K562 (cell line): Measurements from ENCODE around the gene NKG7. TPM values are rescaled to one million over a fixed set of nuclear protein-coding genes. Genes with fewer than 3 reads are reported as not detected.

Source experiments
- ARID1B ChIP-seq: fragments of 450-650 bp; IDR thresholded peaks from 2 replicates; pipeline ENCODE4 v1.6.1; 2016; ENCODE audit warnings: antibody characterized with exemption, mild to moderate bottlenecking, inconsistent platforms
- BCOR ChIP-seq: fragments of 450-650 bp; IDR thresholded peaks from 2 replicates; pipeline ENCODE4 v1.6.1; 2016
- BHLHE40 ChIP-seq: IDR thresholded peaks from 2 replicates; pipeline ENCODE4 v1.6.1; 2011; ENCODE audit warnings: low read length, improper control_type of control experiment
- BRCA1 ChIP-seq, 2 experiments: fragments of 450-650 bp in 1 of 2; sonication (generic) in 1 of 2; formaldehyde crosslinking in 1 of 2; IDR thresholded peaks; 2 replicates each; pipeline versions ENCODE4 v1.5.0 to v1.6.1; 2017 to 2020; ENCODE audit warnings: mild to moderate bottlenecking in 1 of 2, missing genetic modification reagents in 1 of 2
- CEBPB ChIP-seq: fragments of 450-650 bp; IDR thresholded peaks from 2 replicates; pipeline ENCODE4 v1.6.1; 2016; ENCODE audit warnings: missing genetic modification characterization, missing compliant biosample characterization
- CXXC5 ChIP-seq: fragments of 250-450 bp; sonication (Bioruptor Pico); IDR thresholded peaks from 2 replicates; pipeline ENCODE4 v1.8.0; 2022; ENCODE audit warnings: inconsistent platforms, mild to moderate bottlenecking, moderate library complexity
- DMBX1 ChIP-seq: fragments of 250-450 bp; sonication (Bioruptor Pico); IDR thresholded peaks from 2 replicates; pipeline ENCODE4 v1.8.0; 2022; ENCODE audit warnings: inconsistent platforms, mild to moderate bottlenecking, moderate library complexity, borderline replicate concordance
- ERF ChIP-seq: fragments of 450-650 bp; formaldehyde crosslinking; IDR thresholded peaks from 2 replicates; pipeline ENCODE4 v1.4.0; 2020; ENCODE audit warnings: mild to moderate bottlenecking, mixed read lengths
- GATA2 ChIP-seq: sonication (generic); formaldehyde crosslinking; IDR thresholded peaks from 2 replicates; pipeline ENCODE4 v1.4.0; 2020; ENCODE audit warnings: mild to moderate bottlenecking, missing genetic modification reagents
- GATAD2A ChIP-seq: fragments of 450-650 bp; IDR thresholded peaks from 2 replicates; pipeline ENCODE4 v1.6.1; 2017
- HOXB6 ChIP-seq: fragments of 250-450 bp; sonication (Bioruptor Pico); IDR thresholded peaks from 2 replicates; pipeline ENCODE4 v1.5.1; 2022; ENCODE audit warnings: mild to moderate bottlenecking, borderline replicate concordance
- NFATC3 ChIP-seq: fragments of 450-650 bp; IDR thresholded peaks from 2 replicates; pipeline ENCODE4 v1.6.1; 2017; ENCODE audit warnings: mild to moderate bottlenecking
- POLR2B ChIP-seq: fragments of 450-650 bp; IDR thresholded peaks from 2 replicates; pipeline ENCODE4 v1.6.1; 2018; ENCODE audit warnings: low read depth; ENCODE audit not compliant: partially characterized antibody
- RBM39 ChIP-seq: fragments of 200-400 bp; formaldehyde crosslinking; optimal IDR thresholded peaks from 2 replicates; pipeline ENCODE3; 2018; ENCODE audit warnings: low read depth, low read length
- SMAD1 ChIP-seq: fragments of 150-350 bp; IDR thresholded peaks from 2 replicates; pipeline ENCODE4 v1.6.1; 2014; ENCODE audit warnings: low read length, low read depth; ENCODE audit not compliant: partially characterized antibody
- SMARCA5 ChIP-seq: fragments of 450-650 bp; IDR thresholded peaks from 2 replicates; pipeline ENCODE4 v1.6.1; 2016
- ZNF133 ChIP-seq: fragments of 250-450 bp; sonication (Bioruptor Pico); IDR thresholded peaks from 2 replicates; pipeline ENCODE4 v1.4.0; 2020; ENCODE audit warnings: mild to moderate bottlenecking
- ZNF175 ChIP-seq: fragments of 200-800 bp; sonication (Bioruptor generic); IDR thresholded peaks from 2 replicates; pipeline ENCODE4 v1.6.1; 2016; ENCODE audit warnings: low read depth, mild to moderate bottlenecking, missing genetic modification characterization, missing compliant biosample characterization
- ZNF212 ChIP-seq: fragments of 450-650 bp; formaldehyde crosslinking; IDR thresholded peaks from 2 replicates; pipeline ENCODE4 v1.4.0; 2020; ENCODE audit warnings: mild to moderate bottlenecking
- ZNF232 ChIP-seq: sonication (generic); formaldehyde crosslinking; IDR thresholded peaks from 2 replicates; pipeline ENCODE4 v1.8.0; 2022; ENCODE audit warnings: mild to moderate bottlenecking, missing genetic modification reagents
- ZNF764 ChIP-seq: fragments of 250-450 bp; sonication (Bioruptor Pico); IDR thresholded peaks from 2 replicates; pipeline ENCODE4 v1.4.0; 2020; ENCODE audit warnings: low read depth, mild to moderate bottlenecking, moderate library complexity
- polyA plus RNA-seq, 8 experiments: library from polyadenylated mRNA; depleted of rRNA in 4 of 8; stranded (reverse) in 5 of 8; unstranded in 3 of 8; fragments of >200 nt; fragmentation: Nextera tagmentation in 2 of 8; fragmentation: Illumina TruSeq in 1 of 8; extraction: Ambion mirVana in 2 of 8; extraction: Trizol in 1 of 8; gene quantifications; 2 replicates each; pipeline versions ENCODE4 v1.2.1 to v1.2.3, GENCODE V29; 2011 to 2014; ENCODE audit warnings: inconsistent platforms in 1 of 8, missing spikeins in 1 of 8
- total RNA-seq, 7 experiments: library from RNA; depleted of rRNA in 6 of 7; stranded (reverse); fragments of >200 nt in 6 of 7; fragmentation: Illumina TruSeq in 2 of 7; extraction: Trizol in 2 of 7; gene quantifications; 2 replicates each; pipeline versions ENCODE4 v1.2.1 to v1.2.3, GENCODE V29; 2011 to 2021; ENCODE audit warnings: low replicate concordance in 1 of 7
- TF ChIP-seq, protein P1 (sequence below): sonication (generic); formaldehyde crosslinking; IDR thresholded peaks from 2 replicates; pipeline ENCODE4 v1.8.0; 2022; ENCODE audit warnings: mild to moderate bottlenecking, missing genetic modification reagents
- TF ChIP-seq, protein P2 (sequence below): fragments of 250-450 bp; sonication (Bioruptor Pico); IDR thresholded peaks from 2 replicates; pipeline ENCODE4 v1.9.0; 2021; ENCODE audit warnings: mild to moderate bottlenecking, inconsistent platforms
- TF ChIP-seq, protein P3 (sequence below): fragments of 450-650 bp; formaldehyde crosslinking; IDR thresholded peaks from 2 replicates; pipeline ENCODE4 v1.4.0; 2020; ENCODE audit warnings: mild to moderate bottlenecking, moderate library complexity
- TF ChIP-seq, protein P4 (sequence below): fragments of 450-650 bp; IDR thresholded peaks from 2 replicates; pipeline ENCODE4 v1.6.1; 2016; ENCODE audit warnings: missing biosample characterization, missing genetic modification characterization

The NKG7 gene
- total and polyA plus RNA-seq, 9 of the 15 experiments (the other 6 are each of a cell fraction or from before 2014, with no cell fraction given), result 0.30 to 0.70 (median 0.51) TPM; not detected in 2

DNA sequence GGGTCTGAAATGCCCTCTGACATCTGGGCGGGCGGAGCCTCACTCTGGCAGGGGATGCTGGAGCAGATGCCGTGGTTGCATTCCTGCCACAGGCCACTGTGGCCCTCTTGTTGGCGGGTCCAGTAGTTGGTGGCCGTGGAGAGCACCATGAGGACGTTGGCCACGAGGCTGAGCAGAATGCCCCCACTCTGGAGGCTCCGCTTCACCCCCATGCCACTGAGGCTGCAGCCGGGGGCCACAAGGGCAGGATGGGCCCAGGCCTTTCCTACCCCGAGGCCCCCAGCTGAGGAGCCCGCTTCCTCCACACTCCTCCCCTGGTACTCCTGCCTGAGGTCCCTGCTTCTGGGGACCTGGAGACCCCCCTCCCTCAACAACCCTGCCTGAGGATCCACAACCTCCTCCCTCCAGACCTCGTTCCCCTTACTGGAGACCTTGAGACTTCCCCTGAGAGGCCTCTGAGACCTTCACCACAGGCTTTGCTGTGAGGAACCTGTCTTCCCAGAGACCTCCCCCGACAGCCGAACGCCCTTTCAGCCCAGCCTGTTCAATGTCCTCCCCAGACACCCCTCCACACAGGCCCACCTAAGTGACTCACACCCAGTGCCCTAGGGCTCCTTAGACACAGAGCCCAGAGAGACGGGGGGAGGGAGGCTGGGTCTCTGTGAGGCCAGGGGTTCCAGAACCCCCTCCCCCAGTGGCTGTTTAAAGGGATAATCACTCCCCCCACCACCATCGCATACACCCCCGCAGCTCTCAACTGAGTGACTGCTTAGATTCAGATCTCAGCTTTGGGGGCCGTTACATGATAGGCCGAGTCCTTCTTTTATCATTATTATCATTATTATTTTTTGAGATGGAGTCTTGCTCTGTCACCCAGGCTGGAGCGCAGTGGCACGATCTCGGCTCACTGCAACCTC lies 3.8 kb downstream of the NKG7 start, which contains the start of gene CLDND2 (continued):
- no peak for TF ChIP-seq HOXB6 (CRISPR knock-in tag)
- TF ChIP-seq, protein P1, sequence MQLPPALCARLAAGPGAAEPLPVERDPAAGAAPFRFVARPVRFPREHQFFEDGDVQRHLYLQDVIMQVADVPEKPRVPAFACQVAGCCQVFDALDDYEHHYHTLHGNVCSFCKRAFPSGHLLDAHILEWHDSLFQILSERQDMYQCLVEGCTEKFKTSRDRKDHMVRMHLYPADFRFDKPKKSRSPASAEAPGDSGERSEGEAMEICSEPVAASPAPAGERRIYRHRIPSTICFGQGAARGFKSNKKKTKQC (CRISPR knock-in tag), result no peak
- TF ChIP-seq BRCA1 (IDR thresholded peaks at IDR 0.05), result no peak
- TF ChIP-seq BRCA1 (CRISPR knock-in tag; IDR thresholded peaks at IDR 0.05), result no peak
- TF ChIP-seq GATA2 (CRISPR knock-in tag), result no peak
- no peak for TF ChIP-seq BCOR
- TF ChIP-seq CXXC5 (CRISPR knock-in tag), result no peak
- TF ChIP-seq, protein P2, sequence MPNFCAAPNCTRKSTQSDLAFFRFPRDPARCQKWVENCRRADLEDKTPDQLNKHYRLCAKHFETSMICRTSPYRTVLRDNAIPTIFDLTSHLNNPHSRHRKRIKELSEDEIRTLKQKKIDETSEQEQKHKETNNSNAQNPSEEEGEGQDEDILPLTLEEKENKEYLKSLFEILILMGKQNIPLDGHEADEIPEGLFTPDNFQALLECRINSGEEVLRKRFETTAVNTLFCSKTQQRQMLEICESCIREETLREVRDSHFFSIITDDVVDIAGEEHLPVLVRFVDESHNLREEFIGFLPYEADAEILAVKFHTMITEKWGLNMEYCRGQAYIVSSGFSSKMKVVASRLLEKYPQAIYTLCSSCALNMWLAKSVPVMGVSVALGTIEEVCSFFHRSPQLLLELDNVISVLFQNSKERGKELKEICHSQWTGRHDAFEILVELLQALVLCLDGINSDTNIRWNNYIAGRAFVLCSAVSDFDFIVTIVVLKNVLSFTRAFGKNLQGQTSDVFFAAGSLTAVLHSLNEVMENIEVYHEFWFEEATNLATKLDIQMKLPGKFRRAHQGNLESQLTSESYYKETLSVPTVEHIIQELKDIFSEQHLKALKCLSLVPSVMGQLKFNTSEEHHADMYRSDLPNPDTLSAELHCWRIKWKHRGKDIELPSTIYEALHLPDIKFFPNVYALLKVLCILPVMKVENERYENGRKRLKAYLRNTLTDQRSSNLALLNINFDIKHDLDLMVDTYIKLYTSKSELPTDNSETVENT (CRISPR knock-in tag), result 0 out of 2 replicates have a peak, but pooled peaks have one; percentile 27
- 0 out of 2 replicates have a peak, but pooled peaks have one; percentile 1 for TF ChIP-seq BHLHE40
- TF ChIP-seq ZNF133 (CRISPR knock-in tag), result no peak
- no peak for TF ChIP-seq ZNF212 (CRISPR knock-in tag)
- TF ChIP-seq GATAD2A, result no peak
- no peak for TF ChIP-seq POLR2B
- TF ChIP-seq, protein P3, sequence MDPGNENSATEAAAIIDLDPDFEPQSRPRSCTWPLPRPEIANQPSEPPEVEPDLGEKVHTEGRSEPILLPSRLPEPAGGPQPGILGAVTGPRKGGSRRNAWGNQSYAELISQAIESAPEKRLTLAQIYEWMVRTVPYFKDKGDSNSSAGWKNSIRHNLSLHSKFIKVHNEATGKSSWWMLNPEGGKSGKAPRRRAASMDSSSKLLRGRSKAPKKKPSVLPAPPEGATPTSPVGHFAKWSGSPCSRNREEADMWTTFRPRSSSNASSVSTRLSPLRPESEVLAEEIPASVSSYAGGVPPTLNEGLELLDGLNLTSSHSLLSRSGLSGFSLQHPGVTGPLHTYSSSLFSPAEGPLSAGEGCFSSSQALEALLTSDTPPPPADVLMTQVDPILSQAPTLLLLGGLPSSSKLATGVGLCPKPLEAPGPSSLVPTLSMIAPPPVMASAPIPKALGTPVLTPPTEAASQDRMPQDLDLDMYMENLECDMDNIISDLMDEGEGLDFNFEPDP, result no peak
- TF ChIP-seq DMBX1, result no peak; the same call in 1 of the 2 replicates
- TF ChIP-seq ZNF764 (CRISPR knock-in tag), result no peak
- TF ChIP-seq ERF (CRISPR knock-in tag), result 0 out of 2 replicates have a peak, but pooled peaks have one; percentile 26
- TF ChIP-seq, protein P4, sequence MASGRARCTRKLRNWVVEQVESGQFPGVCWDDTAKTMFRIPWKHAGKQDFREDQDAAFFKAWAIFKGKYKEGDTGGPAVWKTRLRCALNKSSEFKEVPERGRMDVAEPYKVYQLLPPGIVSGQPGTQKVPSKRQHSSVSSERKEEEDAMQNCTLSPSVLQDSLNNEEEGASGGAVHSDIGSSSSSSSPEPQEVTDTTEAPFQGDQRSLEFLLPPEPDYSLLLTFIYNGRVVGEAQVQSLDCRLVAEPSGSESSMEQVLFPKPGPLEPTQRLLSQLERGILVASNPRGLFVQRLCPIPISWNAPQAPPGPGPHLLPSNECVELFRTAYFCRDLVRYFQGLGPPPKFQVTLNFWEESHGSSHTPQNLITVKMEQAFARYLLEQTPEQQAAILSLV (tag), result no peak
- no peak for TF ChIP-seq ZNF232
- TF ChIP-seq SMAD1, result no peak
- no peak for TF ChIP-seq CEBPB (tag)
- TF ChIP-seq RBM39, result no peak
- no peak for TF ChIP-seq SMARCA5
- 0 out of 2 replicates have a peak, but pooled peaks have one; percentile 22 for TF ChIP-seq ARID1B
- TF ChIP-seq ZNF175 (CRISPR knock-in tag), result no peak
- TF ChIP-seq NFATC3, result no peak
